ENCODE measurements around the gene KRTAP16-1.
A peak's percentile ranks its signal among the peaks of the same experiment; 100 is the strongest.
"Not testable (repeated sequence)": the region's sequence is repeated elsewhere in the genome, so short reads cannot be mapped to it uniquely, and the experiment has no call there.

KRTAP16-1 gene

GRCh38 chr17:41287050-41287449 is 22.1 kb downstream of the KRTAP16-1 start:
- H3K56ac ChIP-seq (ENCODE audit: low read length), result no peak overlapping the region
- no peaks in the 10 kb centered on the region for H3K79me2 ChIP-seq (ENCODE audit: control insufficient read depth, insufficient read depth, low read length)
- H3K4ac ChIP-seq (ENCODE audit: low read depth, low read length), result no peak overlapping the region
- no peak overlapping the region for H3K4me2 ChIP-seq (ENCODE audit: low read length)
- H3K27me3 ChIP-seq (ENCODE audit: insufficient read depth, low read length, poor library complexity), result no peaks in the 10 kb centered on the region
- no peak overlapping the region for H3K27ac ChIP-seq (ENCODE audit: low read depth, low read length)
- no peak overlapping the region for H3K4me3 ChIP-seq (ENCODE audit: low read length)
- no peak overlapping the region for H4K5ac ChIP-seq (ENCODE audit: low read length)
- H4K8ac ChIP-seq (ENCODE audit: low read depth, low read length), result no peak overlapping the region
- no peaks in the 10 kb centered on the region for H3K79me1 ChIP-seq (ENCODE audit: low read length)
- WGBS (ENCODE audit: extremely low coverage, insufficient coverage, low lambda C conversion rate), result no CpG with 5 or more reads among the region's 3 CpGs
- H2BK15ac ChIP-seq (replicated peaks; ENCODE audit: low read depth), result no peak overlapping the region
- no peak for DNase-seq
- H2AK5ac ChIP-seq (ENCODE audit: low read length), result no peak overlapping the region
- no peak overlapping the region for H3K9ac ChIP-seq (ENCODE audit: low read length)
- H3K18ac ChIP-seq (ENCODE audit: low read length), result no peak overlapping the region
- H3K36me3 ChIP-seq (ENCODE audit: control insufficient read depth, insufficient read depth, low read length), result no peaks in the 10 kb centered on the region
- no peak overlapping the region for H2BK120ac ChIP-seq (ENCODE audit: low read depth, low read length)
- no peak overlapping the region for H3K23ac ChIP-seq (ENCODE audit: low read length)
- H3K4me1 ChIP-seq (ENCODE audit: control insufficient read depth, low read depth, low read length), result no peaks in the 10 kb centered on the region
- H2BK5ac ChIP-seq (ENCODE audit: low read length), result no peak overlapping the region

- DNase-seq, result no peak
- no peak overlapping the region for H3K4me3 ChIP-seq (ENCODE audit: low read length)
- H3K18ac ChIP-seq (ENCODE audit: low read length), result no peak overlapping the region
- H4K8ac ChIP-seq (ENCODE audit: low read depth, low read length), result no peak overlapping the region
- no peaks in the 10 kb centered on the region for H3K79me1 ChIP-seq (ENCODE audit: low read length)
- H3K27ac ChIP-seq (ENCODE audit: low read depth, low read length), result no peak overlapping the region
- H2BK15ac ChIP-seq (replicated peaks; ENCODE audit: low read depth), result no peak overlapping the region
- WGBS (ENCODE audit: extremely low coverage, insufficient coverage, low lambda C conversion rate), result no CpG with 5 or more reads among the region's 2 CpGs
- H4K5ac ChIP-seq (ENCODE audit: low read length), result no peak overlapping the region
- H3K27me3 ChIP-seq (ENCODE audit: insufficient read depth, low read length, poor library complexity), result no peaks in the 10 kb centered on the region
- H3K4me1 ChIP-seq (ENCODE audit: control insufficient read depth, low read depth, low read length), result no peaks in the 10 kb centered on the region
- H2BK120ac ChIP-seq (ENCODE audit: low read depth, low read length), result no peak overlapping the region
- no peak overlapping the region for H2BK5ac ChIP-seq (ENCODE audit: low read length)
- no peak overlapping the region for H3K4ac ChIP-seq (ENCODE audit: low read depth, low read length)
- no peaks in the 10 kb centered on the region for H3K79me2 ChIP-seq (ENCODE audit: control insufficient read depth, insufficient read depth, low read length)
- no peak overlapping the region for H3K9ac ChIP-seq (ENCODE audit: low read length)
- H3K23ac ChIP-seq (ENCODE audit: low read length), result no peak overlapping the region
- no peaks in the 10 kb centered on the region for H3K36me3 ChIP-seq (ENCODE audit: control insufficient read depth, insufficient read depth, low read length)
- H3K56ac ChIP-seq (ENCODE audit: low read length), result no peak overlapping the region
- no peak overlapping the region for H3K4me2 ChIP-seq (ENCODE audit: low read length)
- no peak overlapping the region for H2AK5ac ChIP-seq (ENCODE audit: low read length)
Measured at GRCh38 chr17:41284546-41284945, 24.6 kb downstream of the KRTAP16-1 start.

GRCh38 chr17:41284043-41284442 is 25.1 kb downstream of the KRTAP16-1 start:
- Histone ChIP-seq H3K4ac (ENCODE audit: low read depth, low read length) (no peak overlapping the region), H2BK15ac (replicated peaks; ENCODE audit: low read depth) (no peak overlapping the region), H2BK5ac (ENCODE audit: low read length) (no peak overlapping the region), H4K8ac (ENCODE audit: low read depth, low read length) (no peak overlapping the region), H3K18ac (ENCODE audit: low read length) (no peak overlapping the region), H2BK120ac (ENCODE audit: low read depth, low read length) (no peak overlapping the region), H3K27ac (ENCODE audit: low read depth, low read length) (no peak overlapping the region), H3K9ac (ENCODE audit: low read length) (no peak overlapping the region), H3K4me2 (ENCODE audit: low read length) (no peak overlapping the region), H3K36me3 (ENCODE audit: control insufficient read depth, insufficient read depth, low read length) (no peaks in the 10 kb centered on the region), H3K23ac (ENCODE audit: low read length) (no peak overlapping the region), H3K56ac (ENCODE audit: low read length) (no peak overlapping the region), H3K79me2 (ENCODE audit: control insufficient read depth, insufficient read depth, low read length) (no peaks in the 10 kb centered on the region), H3K27me3 (ENCODE audit: insufficient read depth, low read length, poor library complexity) (no peaks in the 10 kb centered on the region), H3K79me1 (ENCODE audit: low read length) (no peaks in the 10 kb centered on the region), H4K5ac (ENCODE audit: low read length) (no peak overlapping the region), H3K4me3 (ENCODE audit: low read length) (no peak overlapping the region), H2AK5ac (ENCODE audit: low read length) (no peak overlapping the region), H3K4me1 (ENCODE audit: control insufficient read depth, low read depth, low read length) (no peaks in the 10 kb centered on the region)
- peak; percentile 16 for DNase-seq
- no CpG with 5 or more reads among the region's 3 CpGs for WGBS (ENCODE audit: extremely low coverage, insufficient coverage, low lambda C conversion rate)

GRCh38 chr17:41278176-41278955 is 30.7 kb downstream of the KRTAP16-1 start:
- Histone ChIP-seq H2BK5ac (ENCODE audit: low read length) (no peak overlapping the region), H3K79me1 (ENCODE audit: low read length) (no peaks in the 10 kb centered on the region), H3K4me3 (ENCODE audit: low read length) (no peak overlapping the region), H3K79me2 (ENCODE audit: control insufficient read depth, insufficient read depth, low read length) (no peaks in the 10 kb centered on the region), H2BK15ac (replicated peaks; ENCODE audit: low read depth) (no peak overlapping the region), H3K9ac (ENCODE audit: low read length) (no peak overlapping the region), H3K27me3 (ENCODE audit: insufficient read depth, low read length, poor library complexity) (no peaks in the 10 kb centered on the region), H3K4ac (ENCODE audit: low read depth, low read length) (no peak overlapping the region), H2BK120ac (ENCODE audit: low read depth, low read length) (no peak overlapping the region), H3K23ac (ENCODE audit: low read length) (no peak overlapping the region), H3K4me1 (ENCODE audit: control insufficient read depth, low read depth, low read length) (no peaks in the 10 kb centered on the region), H3K56ac (ENCODE audit: low read length) (no peak overlapping the region), H2AK5ac (ENCODE audit: low read length) (no peak overlapping the region), H3K18ac (ENCODE audit: low read length) (no peak overlapping the region), H3K27ac (ENCODE audit: low read depth, low read length) (no peak overlapping the region), H3K36me3 (ENCODE audit: control insufficient read depth, insufficient read depth, low read length) (no peaks in the 10 kb centered on the region), H3K4me2 (ENCODE audit: low read length) (no peak overlapping the region), H4K5ac (ENCODE audit: low read length) (no peak overlapping the region), H4K8ac (ENCODE audit: low read depth, low read length) (no peak overlapping the region)
- WGBS (ENCODE audit: extremely low coverage, insufficient coverage, low lambda C conversion rate), result no CpG with 5 or more reads among the region's 3 CpGs
- no peak for DNase-seq

- H2BK5ac ChIP-seq (ENCODE audit: low read length); H3K18ac ChIP-seq (ENCODE audit: low read length): not testable (repeated sequence)
- WGBS (ENCODE audit: extremely low coverage, insufficient coverage, low lambda C conversion rate), result no CpG with 5 or more reads among the region's 3 CpGs
Measured at GRCh38 chr17:41275648-41276190, 33.4 kb downstream of the KRTAP16-1 start, which contains the start of gene KRTAP9-7. KRTAP9-7 (plus strand) TSS chr17:41275698; CDS start chr17:41275698, 0 bp downstream.

More at GRCh38 chr17:41275648-41276190, 33.4 kb downstream of the KRTAP16-1 start, which contains the start of gene KRTAP9-7:
- not testable (repeated sequence) for H3K79me2 ChIP-seq (ENCODE audit: control insufficient read depth, insufficient read depth, low read length); H3K4me3 ChIP-seq (ENCODE audit: low read length); H3K4me2 ChIP-seq (ENCODE audit: low read length); H3K4ac ChIP-seq (ENCODE audit: low read depth, low read length); H2BK15ac ChIP-seq (replicated peaks; ENCODE audit: low read depth); H3K27me3 ChIP-seq (ENCODE audit: insufficient read depth, low read length, poor library complexity); H2AK5ac ChIP-seq (ENCODE audit: low read length); H3K4me1 ChIP-seq (ENCODE audit: control insufficient read depth, low read depth, low read length); DNase-seq; H4K5ac ChIP-seq (ENCODE audit: low read length); H3K23ac ChIP-seq (ENCODE audit: low read length); H4K8ac ChIP-seq (ENCODE audit: low read depth, low read length); H3K79me1 ChIP-seq (ENCODE audit: low read length); H2BK120ac ChIP-seq (ENCODE audit: low read depth, low read length); H3K56ac ChIP-seq (ENCODE audit: low read length); H3K36me3 ChIP-seq (ENCODE audit: control insufficient read depth, insufficient read depth, low read length); H3K9ac ChIP-seq (ENCODE audit: low read length); H3K27ac ChIP-seq (ENCODE audit: low read depth, low read length)

All from mesendoderm (in vitro differentiated cells).